Hepatocyte (in vitro differentiated cells): ENCODE data around the gene CDYL. TPM values are rescaled to one million over a fixed set of nuclear protein-coding genes. Genes with fewer than 3 reads are reported as not detected.
A peak's percentile ranks its signal among the peaks of the same experiment; 100 is the strongest.

ENCODE experiments used
- DNase-seq: peaks from one replicate; pipeline ENCODE4 v3.0.0-alpha.2; 2016; ENCODE audit warnings: low spot score
- H2AFZ ChIP-seq: fragments of 200-600 bp; sonication (generic); 2 replicates; pipeline ENCODE4 v1.6.0; 2016; ENCODE audit warnings: antibody characterized with exemption, mild to moderate bottlenecking
- H3K27ac ChIP-seq: fragments of 200-600 bp; sonication (generic); 2 replicates; pipeline ENCODE4 v1.5.1; 2016; ENCODE audit warnings: mild to moderate bottlenecking
- H3K27me3 ChIP-seq: fragments of 200-600 bp; sonication (generic); 2 replicates; pipeline ENCODE4 v1.6.1; 2016
- H3K36me3 ChIP-seq: fragments of 200-600 bp; sonication (generic); replicated peaks from 2 replicates; pipeline ENCODE4 v1.5.1; 2016; ENCODE audit warnings: low read depth; ENCODE audit not compliant: insufficient read depth
- H3K4me1 ChIP-seq: fragments of 200-600 bp; sonication (generic); 2 replicates; pipeline ENCODE4 v1.5.1; 2016; ENCODE audit warnings: mild to moderate bottlenecking, moderate library complexity; ENCODE audit not compliant: insufficient read depth
- H3K4me2 ChIP-seq: fragments of 200-600 bp; sonication (generic); 2 replicates; pipeline ENCODE4 v1.6.0; 2016
- H3K4me3 ChIP-seq: fragments of 200-600 bp; sonication (generic); 2 replicates; pipeline ENCODE4 v1.5.1; 2016; ENCODE audit warnings: mild to moderate bottlenecking
- H3K79me2 ChIP-seq: fragments of 200-600 bp; sonication (generic); 2 replicates; pipeline ENCODE4 v1.6.0; 2017; ENCODE audit warnings: mild to moderate bottlenecking
- H3K9me2 ChIP-seq: fragments of 200-600 bp; sonication (generic); replicated peaks from 2 replicates; pipeline ENCODE4 v1.6.0; 2017; ENCODE audit warnings: mild to moderate bottlenecking; ENCODE audit not compliant: insufficient read depth
- H3K9me3 ChIP-seq: fragments of 200-600 bp; sonication (generic); 2 replicates; pipeline ENCODE4 v1.5.1; 2016; ENCODE audit warnings: low read depth, mild to moderate bottlenecking
- H4K20me1 ChIP-seq: fragments of 200-600 bp; sonication (generic); 2 replicates; pipeline ENCODE4 v1.6.0; 2016; ENCODE audit warnings: mild to moderate bottlenecking; ENCODE audit not compliant: insufficient read depth, poor library complexity, severe bottlenecking
- EZH2 ChIP-seq: fragments of 200-600 bp; sonication (generic); IDR thresholded peaks from 2 replicates; pipeline ENCODE4 v1.6.1; 2016; ENCODE audit warnings: antibody characterized with exemption, mild to moderate bottlenecking, borderline replicate concordance
- EZH2phosphoT487 ChIP-seq: fragments of 200-600 bp; sonication (generic); IDR thresholded peaks from one replicate; pipeline ENCODE4 v1.6.1; 2018; ENCODE audit warnings: antibody characterized with exemption, mild to moderate bottlenecking, low read depth, moderate library complexity; ENCODE audit not compliant: unreplicated experiment, severe bottlenecking
- WGBS: methylation state at CpG from one replicate; pipeline ENCODE4 v1.1.6; 2016; ENCODE audit warnings: low lambda C conversion rate; ENCODE audit errors: missing lambda C conversion rate; 5-methylcytosine and 5-hydroxymethylcytosine counted together
- polyA plus RNA-seq: library from polyadenylated mRNA; unstranded; fragments of >200 nt; fragmentation: Nextera tagmentation; extraction: Ambion mirVana; gene quantifications from 2 replicates; pipeline ENCODE4 v1.2.1, GENCODE V29; 2016
- total RNA-seq: library from RNA; depleted of rRNA; stranded (reverse); fragments of >200 nt; gene quantifications from 2 replicates; pipeline ENCODE4 v1.2.3, GENCODE V29; 2014
- TF ChIP-seq, protein P1 (sequence below): fragments of 200-600 bp; sonication (generic); IDR thresholded peaks from 2 replicates; pipeline ENCODE4 v1.5.1; 2016; ENCODE audit warnings: antibody characterized with exemption, mild to moderate bottlenecking; ENCODE audit not compliant: poor library complexity

The CDYL gene
- total and polyA plus RNA-seq, 2 experiments from 2014 or later = 25.3 to 30.4 TPM

DNA sequence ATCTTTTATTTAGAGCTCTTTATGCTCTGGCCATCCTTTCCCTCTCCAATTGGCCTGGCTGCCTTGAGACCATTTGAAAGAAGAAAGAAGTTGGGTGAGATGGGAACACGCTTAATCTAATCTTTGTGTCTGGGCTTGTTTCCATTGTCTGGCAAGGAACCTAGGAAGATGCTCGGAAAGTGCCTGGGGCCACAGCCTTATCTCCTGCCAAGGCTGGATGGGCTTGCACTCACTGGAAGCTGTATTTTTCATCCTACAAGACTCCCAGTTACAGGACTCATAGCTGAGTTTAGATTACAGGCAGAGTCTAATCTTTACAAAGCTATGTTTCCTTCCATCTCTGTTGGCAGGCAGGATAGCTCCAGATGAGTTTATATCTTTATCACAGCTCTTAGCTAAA is 33.1 kb upstream of the CDYL start:
- Histone ChIP-seq H3K27me3 (no peaks in the 10 kb centered on the region), H2AFZ (no peak overlapping the region), H3K9me2 (no peaks in the 10 kb centered on the region), H3K9me3 (no peaks in the 10 kb centered on the region), H3K36me3 (no peaks in the 10 kb centered on the region), H3K4me1 (no peaks in the 10 kb centered on the region), H3K79me2 (no peaks in the 10 kb centered on the region), H3K4me3 (no peak overlapping the region), H4K20me1 (no peaks in the 10 kb centered on the region), H3K4me2 (no peak overlapping the region), H3K27ac (no peak overlapping the region)
- DNase-seq = no peak
- TF ChIP-seq, protein P1, sequence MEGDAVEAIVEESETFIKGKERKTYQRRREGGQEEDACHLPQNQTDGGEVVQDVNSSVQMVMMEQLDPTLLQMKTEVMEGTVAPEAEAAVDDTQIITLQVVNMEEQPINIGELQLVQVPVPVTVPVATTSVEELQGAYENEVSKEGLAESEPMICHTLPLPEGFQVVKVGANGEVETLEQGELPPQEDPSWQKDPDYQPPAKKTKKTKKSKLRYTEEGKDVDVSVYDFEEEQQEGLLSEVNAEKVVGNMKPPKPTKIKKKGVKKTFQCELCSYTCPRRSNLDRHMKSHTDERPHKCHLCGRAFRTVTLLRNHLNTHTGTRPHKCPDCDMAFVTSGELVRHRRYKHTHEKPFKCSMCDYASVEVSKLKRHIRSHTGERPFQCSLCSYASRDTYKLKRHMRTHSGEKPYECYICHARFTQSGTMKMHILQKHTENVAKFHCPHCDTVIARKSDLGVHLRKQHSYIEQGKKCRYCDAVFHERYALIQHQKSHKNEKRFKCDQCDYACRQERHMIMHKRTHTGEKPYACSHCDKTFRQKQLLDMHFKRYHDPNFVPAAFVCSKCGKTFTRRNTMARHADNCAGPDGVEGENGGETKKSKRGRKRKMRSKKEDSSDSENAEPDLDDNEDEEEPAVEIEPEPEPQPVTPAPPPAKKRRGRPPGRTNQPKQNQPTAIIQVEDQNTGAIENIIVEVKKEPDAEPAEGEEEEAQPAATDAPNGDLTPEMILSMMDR = no peak
- no peak for TF ChIP-seq EZH2phosphoT487
- no peak for TF ChIP-seq EZH2
- 41% methylated on average over 2 of the region's 2 CpGs for WGBS

GRCh38 chr6:4743926-4744325 is 32.3 kb upstream of the CDYL start:
- no peaks in the 10 kb centered on the region for H3K9me3 ChIP-seq
- 67% methylated on average over 5 of the region's 5 CpGs for WGBS
- H3K36me3 ChIP-seq = no peaks in the 10 kb centered on the region
- H3K4me3 ChIP-seq = no peak overlapping the region
- H3K27ac ChIP-seq = peak overlapping the region; percentile 4
- H3K27me3 ChIP-seq = no peaks in the 10 kb centered on the region
- no peaks in the 10 kb centered on the region for H3K9me2 ChIP-seq
- H3K4me2 ChIP-seq = no peak overlapping the region
- H2AFZ ChIP-seq = no peak overlapping the region
- TF ChIP-seq, protein P1 = no peak
- TF ChIP-seq EZH2 = no peak
- no peak for TF ChIP-seq EZH2phosphoT487
- no peaks in the 10 kb centered on the region for H4K20me1 ChIP-seq
- no peaks in the 10 kb centered on the region for H3K4me1 ChIP-seq
- H3K79me2 ChIP-seq = no peaks in the 10 kb centered on the region
- peak; percentile 20 for DNase-seq

DNA sequence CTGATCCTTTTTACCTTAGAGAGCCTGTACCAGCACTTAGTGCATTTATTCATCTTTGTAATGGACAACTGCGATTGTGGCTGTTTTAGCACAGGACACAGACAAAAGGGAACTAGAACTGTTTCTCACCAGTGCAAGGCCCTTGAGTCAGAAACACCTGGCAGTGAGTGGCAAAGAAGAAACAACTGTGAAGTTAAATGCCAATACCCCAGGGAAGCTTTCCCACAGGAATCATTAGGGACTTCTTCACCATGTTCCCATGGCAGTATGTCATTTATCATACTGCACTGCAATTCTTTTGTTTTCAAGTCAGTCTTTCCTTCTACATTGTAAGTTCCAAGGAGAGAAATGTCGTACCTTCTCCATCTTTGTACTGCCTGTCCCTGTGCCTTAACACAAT is 28.6 kb upstream of the CDYL start:
- TF ChIP-seq EZH2 (no peak), EZH2phosphoT487 (no peak)
- TF ChIP-seq, protein P1 = no peak
- no peaks in the 10 kb centered on the region for H3K9me2 ChIP-seq
- H3K27me3 ChIP-seq = no peaks in the 10 kb centered on the region
- H3K79me2 ChIP-seq = no peaks in the 10 kb centered on the region
- H3K9me3 ChIP-seq = no peaks in the 10 kb centered on the region
- no peak overlapping the region for H3K27ac ChIP-seq
- no peak overlapping the region for H2AFZ ChIP-seq
- WGBS = 98% methylated on average over 2 of the region's 2 CpGs
- H4K20me1 ChIP-seq = no peaks in the 10 kb centered on the region
- no peak overlapping the region for H3K4me3 ChIP-seq
- H3K36me3 ChIP-seq = no peaks in the 10 kb centered on the region
- no peak for DNase-seq
- no peaks in the 10 kb centered on the region for H3K4me1 ChIP-seq
- no peak overlapping the region for H3K4me2 ChIP-seq

GRCh38 chr6:4751823-4752464 is 24.3 kb upstream of the CDYL start:
- Histone ChIP-seq H3K4me1 (no peaks in the 10 kb centered on the region), H3K4me3 (no peak overlapping the region), H3K9me3 (no peaks in the 10 kb centered on the region), H3K27me3 (no peaks in the 10 kb centered on the region), H3K79me2 (no peaks in the 10 kb centered on the region), H2AFZ (no peak overlapping the region), H4K20me1 (no peaks in the 10 kb centered on the region), H3K4me2 (no peak overlapping the region), H3K27ac (no peak overlapping the region), H3K36me3 (no peaks in the 10 kb centered on the region), H3K9me2 (no peaks in the 10 kb centered on the region)
- TF ChIP-seq EZH2 (no peak), EZH2phosphoT487 (no peak)
- TF ChIP-seq, protein P1 = no peak
- DNase-seq = no peak
- WGBS = 70% methylated on average over 7 of the region's 7 CpGs
